DMS 273 treated with DMSO at 0.1 percent for 48 hours (cell line): ENCODE results near the gene PCSK6.

Experiments
- DNase-seq: peaks from one replicate; lab custom pipeline; 2025; lab: John Stamatoyannopoulos, UW

The PCSK6 gene

DNA sequence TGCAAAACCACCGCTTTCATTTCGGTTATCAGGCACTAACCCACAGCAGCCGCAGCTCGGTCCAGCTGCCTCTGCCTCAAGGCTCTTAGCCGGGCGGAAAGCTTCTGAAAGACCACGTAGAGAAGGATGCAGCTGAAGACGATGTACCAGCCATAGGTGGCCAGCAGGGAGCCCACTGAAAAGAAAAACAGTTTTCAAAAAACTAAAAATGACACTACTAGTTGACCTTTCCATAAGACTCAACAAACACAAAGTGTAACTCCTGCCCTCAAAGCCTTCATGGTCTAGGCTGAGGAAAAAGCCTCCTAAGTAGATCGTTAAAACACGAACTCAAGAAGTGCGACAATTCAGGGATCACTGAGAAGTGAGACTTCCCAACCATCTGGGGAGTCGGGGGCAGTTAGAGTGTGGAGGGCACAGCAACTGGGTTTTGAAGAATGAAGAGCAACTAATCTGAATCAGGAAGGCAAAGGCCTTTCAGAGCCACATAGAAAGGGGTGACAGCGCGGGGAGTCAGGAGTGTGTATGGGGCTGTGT, 212.9 kb downstream of the PCSK6 start:
- peak; percentile 2 for DNase-seq

DNA sequence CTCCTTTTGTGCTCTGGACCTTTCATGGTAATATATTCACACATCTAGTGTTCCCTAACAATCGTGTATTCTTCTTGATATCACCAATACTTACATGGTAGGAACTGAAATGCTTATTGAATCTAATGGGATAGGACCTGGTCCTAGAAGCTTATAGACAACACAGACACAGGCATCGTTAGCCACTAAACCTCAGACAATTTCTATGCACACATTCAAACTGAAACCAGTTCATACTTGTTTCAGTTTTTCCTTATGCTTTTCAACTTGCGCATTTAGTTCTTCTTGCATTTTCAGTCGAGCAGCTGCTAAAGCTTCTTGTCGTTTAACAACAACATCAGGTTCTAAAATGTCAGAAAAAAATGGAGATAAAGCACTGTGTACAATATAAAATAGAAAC, 214.5 kb downstream of the PCSK6 start:
- DNase-seq: no peak

DNA sequence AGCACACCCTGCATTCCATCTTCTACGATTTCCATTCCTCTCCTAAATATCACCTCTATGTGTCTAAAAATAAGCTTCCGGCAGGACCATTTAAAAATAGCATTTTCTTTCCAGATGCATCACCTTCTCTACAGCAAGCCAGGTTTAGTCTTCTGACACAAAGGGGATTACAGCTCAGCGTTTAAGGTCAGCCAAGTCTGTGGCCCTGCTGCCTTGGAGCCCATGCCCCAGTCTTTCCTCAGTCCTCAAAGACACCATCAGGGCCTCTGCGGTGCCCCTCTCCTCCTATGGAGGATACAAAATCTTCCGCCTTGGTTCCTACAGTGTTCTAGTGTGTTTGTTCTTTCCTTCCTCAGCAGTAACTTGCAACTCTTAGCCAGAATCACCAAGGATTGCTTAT, 216.0 kb downstream of the PCSK6 start:
- DNase-seq: no peak

DNA sequence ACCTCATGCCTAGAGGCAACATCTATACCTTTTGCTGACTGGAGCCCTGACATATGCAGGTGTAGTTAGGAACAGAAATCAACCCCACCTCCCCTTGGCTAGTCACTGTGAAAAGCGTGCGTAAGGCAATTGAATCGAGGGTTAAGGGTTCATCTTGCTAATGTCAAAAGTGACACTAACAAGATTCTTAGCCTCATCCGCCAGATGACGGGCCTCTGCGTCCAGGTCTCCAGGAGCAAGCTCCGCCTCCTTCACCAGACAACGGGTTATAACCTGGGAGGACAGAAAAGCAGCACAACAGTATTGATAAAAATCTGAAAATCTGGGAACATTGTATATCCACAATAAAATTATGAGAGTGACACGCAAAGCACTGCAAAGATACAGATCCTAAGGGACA, 216.9 kb downstream of the PCSK6 start:
- DNase-seq: no peak

DNA sequence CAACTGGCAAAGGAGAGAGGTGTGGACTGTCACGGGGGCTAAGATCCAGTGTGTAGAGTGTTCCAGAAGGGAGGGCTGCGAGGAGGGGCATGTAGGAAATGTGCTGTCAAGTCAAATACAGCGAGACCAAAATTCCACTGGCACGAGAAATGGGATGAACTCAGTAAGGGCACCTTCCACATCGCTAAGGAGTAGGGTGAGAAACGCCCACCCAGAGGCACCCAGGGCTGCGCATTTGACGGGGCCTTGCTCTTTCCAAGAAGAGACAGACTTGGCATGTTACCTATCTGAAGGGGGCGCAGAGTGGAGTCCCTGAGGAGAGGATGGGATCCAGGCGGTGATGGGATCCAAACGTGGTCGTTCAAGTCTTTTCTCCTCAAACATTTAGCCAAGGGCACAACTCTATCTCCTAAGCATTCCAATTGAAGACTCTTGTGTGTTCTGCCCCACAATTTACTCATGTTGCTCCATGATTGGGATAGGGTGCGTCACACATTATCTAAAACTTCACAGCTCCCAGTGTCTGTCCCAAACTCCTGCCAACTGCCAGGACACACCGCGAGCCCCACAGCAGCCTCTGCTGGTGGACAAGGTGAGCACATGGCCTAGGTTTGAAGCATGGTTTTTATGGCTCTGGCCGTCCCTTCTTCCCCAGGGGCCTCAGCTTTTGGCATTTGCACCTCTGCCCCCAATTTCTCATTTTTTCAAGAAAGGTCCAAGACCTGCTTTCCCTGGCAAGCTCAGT, 219.9 kb downstream of the PCSK6 start:
- no peak for DNase-seq

DNA sequence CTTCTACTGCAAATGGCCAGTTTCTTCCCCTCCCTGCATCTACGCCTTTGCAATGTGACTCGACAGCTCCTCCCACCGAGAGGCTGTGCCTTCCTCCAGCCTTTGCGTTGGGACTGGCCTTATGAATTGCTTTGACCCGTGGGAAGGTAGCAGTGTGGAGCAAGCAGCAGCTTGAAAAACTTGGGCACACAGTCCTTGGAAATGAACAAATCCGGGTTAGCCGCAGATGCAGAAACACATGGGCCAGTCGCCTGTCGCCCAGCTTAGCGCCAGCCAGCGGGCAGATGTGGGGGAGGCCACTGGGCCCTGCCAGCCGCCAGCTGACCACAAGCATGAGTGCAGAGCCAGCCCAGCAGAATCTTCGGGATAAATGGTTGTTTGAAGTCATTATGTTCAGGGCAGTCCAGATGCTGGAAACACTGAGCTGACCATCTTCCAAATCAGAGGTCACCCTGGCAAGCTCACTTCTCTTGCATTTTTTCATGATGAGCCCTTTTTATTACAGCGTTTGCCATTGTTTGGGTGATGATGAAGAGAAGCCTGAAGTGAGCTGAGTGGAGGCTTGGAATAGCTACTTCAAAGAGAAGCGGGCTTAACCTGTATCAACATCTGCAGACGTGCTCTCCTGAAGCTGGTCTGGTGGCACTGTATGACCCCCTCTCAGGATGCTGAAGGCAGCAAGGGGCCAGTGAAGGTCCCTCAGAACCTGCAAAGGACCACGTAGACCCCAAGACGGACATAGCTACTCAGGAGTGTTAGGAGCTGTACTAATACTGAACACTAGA, 222.0 kb downstream of the PCSK6 start:
- DNase-seq: no peak

DNA sequence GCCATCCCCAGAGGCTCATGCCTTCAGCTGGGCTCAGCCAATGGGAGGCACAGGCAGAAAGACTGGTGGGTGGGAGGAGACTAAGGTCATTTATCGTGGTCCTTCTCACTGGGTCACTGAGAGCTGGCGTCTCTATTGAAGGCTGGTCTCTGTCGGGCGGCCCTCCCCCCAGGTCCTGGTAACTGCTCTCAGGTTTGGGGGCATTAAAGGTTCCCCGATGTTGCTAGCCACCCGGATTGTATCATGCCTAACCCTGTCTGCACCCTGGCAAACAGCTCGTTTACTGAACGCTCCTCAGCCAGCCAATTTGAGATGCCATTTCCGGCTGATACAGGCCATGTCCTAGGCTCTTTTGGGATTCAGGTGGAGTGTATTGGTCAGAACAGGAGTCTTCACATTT, 222.7 kb downstream of the PCSK6 start:
- no peak for DNase-seq

GRCh38 chr15:101266034-101266433, 223.5 kb downstream of the PCSK6 start:
- DNase-seq: no peak

DNA sequence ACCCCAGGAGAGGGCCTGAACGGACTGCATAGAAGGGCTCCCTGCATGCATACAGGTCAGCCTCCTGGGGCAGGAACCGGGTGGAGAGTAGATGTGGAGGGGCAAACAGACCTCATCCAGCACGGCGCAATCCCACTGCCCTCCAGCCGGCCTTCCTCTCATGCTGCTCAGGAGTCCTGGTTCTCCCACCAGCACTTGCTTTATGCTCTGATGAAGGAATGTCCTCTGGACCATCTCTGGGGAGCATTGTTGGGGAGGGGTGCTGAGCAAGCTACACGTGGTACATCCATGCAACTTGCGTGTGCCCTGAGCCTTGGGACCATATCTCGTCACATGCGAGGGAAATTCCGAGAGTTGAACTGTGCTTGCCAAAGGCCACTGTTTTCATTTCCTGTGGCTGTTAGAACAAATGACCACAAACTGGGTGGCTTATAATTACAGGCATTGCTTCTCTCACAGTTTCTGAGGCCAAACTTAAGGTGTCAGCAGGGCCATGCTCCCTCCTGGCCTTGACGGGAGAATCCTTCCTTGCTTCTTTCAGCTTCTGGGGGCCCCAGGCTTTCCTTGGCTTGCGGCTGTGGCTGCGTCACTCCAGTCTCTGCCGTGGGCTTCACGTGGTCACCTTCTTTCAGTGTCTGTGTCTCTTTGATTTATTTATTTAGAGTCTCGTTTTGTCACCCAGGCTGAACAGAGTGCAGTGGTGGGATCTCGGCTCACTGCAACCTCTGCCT, 224.4 kb downstream of the PCSK6 start:
- no peak for DNase-seq

DNA sequence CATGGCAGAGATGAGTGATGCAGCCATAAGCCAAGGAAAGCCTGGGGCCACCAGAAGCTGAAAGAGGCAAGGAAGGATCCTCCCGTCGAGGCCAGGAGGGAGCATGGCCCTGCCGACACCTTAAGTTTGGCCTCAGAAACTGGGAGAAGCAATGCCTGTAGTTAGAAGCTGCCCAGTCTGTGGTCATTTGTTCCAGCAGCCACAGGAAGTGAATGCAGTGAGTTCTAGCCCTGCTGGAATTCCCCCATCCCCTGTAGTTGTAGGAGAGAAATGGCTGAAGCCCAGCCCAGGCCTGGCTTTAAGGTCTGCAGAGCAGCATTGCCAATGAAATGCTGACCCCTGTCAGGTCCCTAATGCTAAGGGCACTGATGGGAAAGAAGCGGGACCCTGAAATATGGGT, 225.5 kb downstream of the PCSK6 start:
- DNase-seq: no peak

GRCh38 chr15:101262551-101262950, 227.0 kb downstream of the PCSK6 start:
- no peak for DNase-seq

DNA sequence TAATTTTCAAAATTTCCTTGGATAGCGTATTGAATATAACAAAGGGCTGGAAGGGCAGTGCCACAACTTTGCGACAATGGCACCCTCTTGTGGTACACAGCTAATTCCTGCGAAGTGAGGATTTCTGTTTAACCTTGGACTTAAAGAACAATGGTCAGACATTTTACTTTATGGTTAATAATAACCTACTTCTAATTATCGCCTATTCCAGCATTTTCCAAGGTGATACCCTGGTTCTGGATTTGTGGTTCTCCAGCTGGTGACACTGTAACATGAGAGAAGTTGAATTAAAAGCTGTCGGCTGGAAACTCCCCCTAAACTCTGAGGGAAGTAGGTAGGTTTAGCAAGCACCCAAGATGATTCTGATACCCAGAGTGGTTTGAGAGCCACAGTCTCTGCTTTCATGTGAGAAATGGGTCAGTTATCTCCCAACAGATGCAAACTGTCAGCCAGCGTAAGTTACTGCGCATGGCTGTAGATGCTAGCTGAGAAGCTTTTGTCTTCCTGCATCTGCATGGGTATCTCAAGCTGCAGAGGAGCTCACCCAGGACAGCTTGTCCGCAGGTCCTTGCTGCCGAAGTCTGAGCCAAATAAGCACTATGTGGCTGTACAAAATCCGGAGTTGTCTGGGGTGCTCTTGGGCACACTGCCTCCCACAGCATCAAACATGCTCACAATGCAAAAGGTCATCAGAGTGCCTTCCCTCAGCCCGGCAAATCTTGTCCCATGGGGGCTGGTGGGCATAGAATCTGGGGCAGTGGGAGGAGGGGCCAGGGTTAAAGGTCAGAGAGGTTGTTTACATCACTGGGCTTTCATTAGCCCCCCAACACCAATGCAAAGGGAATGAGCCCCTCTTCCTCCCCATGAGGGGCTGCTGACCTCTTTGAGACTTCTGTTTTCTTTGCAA, 231.0 kb downstream of the PCSK6 start:
- DNase-seq: no peak

DNA sequence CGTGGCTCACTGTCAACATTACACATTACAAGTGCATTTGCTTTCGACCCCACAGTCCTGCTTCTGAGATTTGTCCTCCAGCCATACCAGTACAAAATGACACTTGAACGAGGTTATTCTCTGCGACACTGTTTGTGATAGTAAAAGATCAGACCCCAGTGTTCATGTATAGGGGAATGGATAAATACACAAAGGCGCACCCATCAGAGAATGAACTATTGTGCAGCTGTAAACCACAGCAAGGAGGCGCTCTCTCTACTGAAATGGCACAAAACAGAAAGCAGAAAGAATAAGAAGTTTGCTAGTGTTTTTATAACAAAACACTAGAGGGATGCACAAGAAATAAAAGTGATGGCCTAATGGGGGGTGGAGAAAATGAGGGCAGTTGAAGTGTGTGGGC, 232.8 kb downstream of the PCSK6 start:
- no peak for DNase-seq

DNA sequence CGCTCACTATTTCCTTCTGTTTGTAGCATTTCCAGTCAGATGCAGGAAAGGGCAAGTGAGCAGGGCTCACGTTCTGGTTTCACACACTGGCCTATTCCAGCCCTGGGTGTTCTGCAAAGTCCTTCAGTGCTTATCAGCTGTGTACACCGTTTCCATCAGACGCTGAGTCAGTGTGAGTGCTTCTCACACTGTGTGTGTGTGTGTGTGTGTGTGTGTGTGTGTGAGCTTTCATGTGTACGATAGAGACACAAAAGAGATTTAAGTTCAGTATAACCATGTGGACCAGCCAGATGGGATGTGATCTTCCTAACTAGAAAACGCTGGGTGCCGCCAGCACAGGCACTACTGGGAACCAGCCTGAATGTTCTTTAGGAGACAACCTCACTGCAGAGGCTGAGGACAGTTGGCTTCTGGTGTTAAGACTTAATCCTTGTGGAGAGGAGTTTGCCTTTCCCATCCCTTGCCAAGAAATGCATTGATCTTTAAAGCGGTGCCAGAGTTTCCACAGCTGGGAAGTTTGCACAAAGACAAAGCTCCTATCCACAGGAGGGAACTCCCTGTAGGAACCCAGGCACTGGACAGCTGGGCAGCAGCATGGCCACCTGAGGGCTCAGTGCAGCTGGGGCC, 233.8 kb downstream of the PCSK6 start:
- peak; percentile 39 for DNase-seq

GRCh38 chr15:101255051-101255395, 234.5 kb downstream of the PCSK6 start:
- DNase-seq: peak; percentile 38

DNA sequence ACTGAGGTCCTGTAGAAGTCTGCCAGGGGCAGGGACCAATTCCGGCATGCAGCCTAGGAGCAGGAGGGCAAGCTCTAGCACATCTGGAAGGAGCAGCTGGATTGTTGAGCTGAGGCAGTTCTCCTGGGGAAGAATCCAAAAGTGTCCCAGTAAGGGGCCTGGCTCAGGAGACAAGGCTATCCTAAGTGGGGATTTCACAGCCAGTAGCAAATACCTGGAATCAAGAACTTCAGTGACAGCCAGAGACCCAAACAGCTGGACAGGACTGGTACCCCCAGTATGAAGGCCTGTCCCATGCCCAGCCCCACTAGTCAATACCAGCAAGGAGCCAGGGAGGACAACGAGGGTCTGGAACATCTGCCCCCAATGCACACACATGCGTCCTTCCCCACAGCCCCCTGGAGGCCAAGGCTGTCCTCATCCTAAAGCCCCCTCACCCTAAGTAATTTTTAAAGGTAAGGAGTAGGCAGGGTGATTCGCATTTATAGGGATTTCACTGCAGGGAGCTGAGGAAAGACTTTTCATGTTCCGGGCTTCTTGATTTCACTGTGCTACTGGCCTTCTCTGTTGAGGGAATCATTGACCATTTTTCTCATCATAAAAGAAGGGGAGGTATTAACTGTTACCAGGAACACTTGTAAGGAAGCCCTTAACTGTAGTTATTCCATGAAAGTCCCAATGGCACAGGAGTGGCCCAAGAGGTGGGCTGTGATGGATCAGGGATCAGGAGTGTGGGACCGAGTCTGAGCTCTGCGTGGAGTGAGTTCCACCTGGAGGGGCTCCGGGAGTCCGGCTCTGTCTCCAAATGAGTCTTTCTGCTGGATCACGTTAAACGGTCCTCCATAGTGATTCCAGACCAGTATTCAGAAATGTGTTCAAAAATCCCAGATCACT, 235.1 kb downstream of the PCSK6 start:
- DNase-seq: no peak
